OCI-LY7 (cell line): ENCODE data around the gene CFAP90. TPM values are rescaled to one million over a fixed set of nuclear protein-coding genes. Genes with fewer than 3 reads are reported as not detected.

Experiments used
- BruUV-seq: library from RNA; stranded (reverse); fragments of 400-500 nt; replicated peaks from 2 replicates; lab custom pipeline; 2021; lab: Mats Ljungman, UMichigan
- CTCF ChIA-PET: fragments of 300-600 bp; sonication (Branson Sonifier 250); formaldehyde crosslinking; loops from one replicate; lab custom pipeline; 2022; ENCODE audit warnings: antibody characterized with exemption; ENCODE audit not compliant: unreplicated experiment; lab: Charles Lee
- POLR2A ChIA-PET: fragments of 300-600 bp; sonication (Branson Sonifier 250); formaldehyde crosslinking; loops from one replicate; lab custom pipeline; 2022; ENCODE audit warnings: antibody characterized with exemption; lab: Charles Lee
- DNase-seq: peaks from one replicate; pipeline ENCODE4 v3.0.0-alpha.2; 2015; ENCODE audit warnings: low spot score
- H2AFZ ChIP-seq: fragments of 200-600 bp; sonication (generic), shearing (Covaris generic); 2 replicates; pipeline ENCODE4 v1.6.1; 2014; ENCODE audit warnings: mild to moderate bottlenecking, antibody characterized with exemption, low read length, moderate library complexity
- H3K27ac ChIP-seq: fragments of 200-600 bp; sonication (generic); 2 replicates; pipeline ENCODE4 v1.5.1; 2014; ENCODE audit warnings: mixed run types, low read depth, mild to moderate bottlenecking, moderate library complexity, low read length, inconsistent platforms; ENCODE audit not compliant: poor library complexity, severe bottlenecking
- H3K36me3 ChIP-seq: fragments of 200-600 bp; sonication (generic); 2 replicates; pipeline ENCODE4 v1.6.1; 2014; ENCODE audit warnings: mild to moderate bottlenecking, antibody characterized with exemption, low read length, moderate library complexity, mixed read lengths; ENCODE audit not compliant: insufficient read depth
- H3K4me1 ChIP-seq: fragments of 200-600 bp; sonication (generic); 2 replicates; pipeline ENCODE4 v1.5.1; 2014; ENCODE audit warnings: mild to moderate bottlenecking, low read length; ENCODE audit not compliant: insufficient read depth, poor library complexity, severe bottlenecking
- H3K4me2 ChIP-seq: fragments of 200-600 bp; sonication (generic); 2 replicates; pipeline ENCODE4 v1.6.1; 2014; ENCODE audit warnings: mild to moderate bottlenecking, low read length
- H3K4me3 ChIP-seq: fragments of 200-600 bp; sonication (generic); 2 replicates; pipeline ENCODE4 v1.5.1; 2014; ENCODE audit warnings: mild to moderate bottlenecking, low read depth, low read length; ENCODE audit not compliant: poor library complexity, severe bottlenecking
- H3K79me2 ChIP-seq: fragments of 200-600 bp; sonication (generic); 2 replicates; pipeline ENCODE4 v1.6.1; 2016; ENCODE audit warnings: low read depth, mild to moderate bottlenecking, low read length, moderate library complexity, mixed read lengths; ENCODE audit not compliant: insufficient read depth
- H3K9me2 ChIP-seq: fragments of 200-600 bp; sonication (generic); 2 replicates; pipeline ENCODE4 v1.6.1; 2016; ENCODE audit warnings: mild to moderate bottlenecking, low read length, mixed read lengths; ENCODE audit not compliant: insufficient read depth
- H3K9me3 ChIP-seq: fragments of 200-600 bp; sonication (generic); 2 replicates; pipeline ENCODE4 v1.6.1; 2014; ENCODE audit warnings: mild to moderate bottlenecking, mixed run types, low read length, mixed read lengths
- H4K20me1 ChIP-seq: fragments of 200-600 bp; sonication (generic); 2 replicates; pipeline ENCODE4 v1.6.1; 2014; ENCODE audit warnings: mild to moderate bottlenecking, antibody characterized with exemption, low read length, moderate library complexity, mixed read lengths; ENCODE audit not compliant: insufficient read depth
- EZH2phosphoT487 ChIP-seq: fragments of 200-600 bp; sonication (generic); IDR thresholded peaks from 2 replicates; pipeline ENCODE4 v1.6.1; 2018; ENCODE audit warnings: low read depth, borderline replicate concordance, mild to moderate bottlenecking, mixed run types, antibody characterized with exemption, low read length, moderate library complexity, mixed read lengths
- intact Hi-C: fragments of 100-400 bp; cut with micrococcal nuclease; formaldehyde crosslinking; loops from one replicate; pipeline ENCODE4 v1.10.0; 2022; ENCODE audit not compliant: unreplicated experiment
- total RNA-seq, 2 experiments: library from RNA; depleted of rRNA in 1 of 2; stranded (reverse); fragments of >200 nt in 1 of 2; shearing (Covaris generic) in 1 of 2; gene quantifications; 2 replicates each; pipeline ENCODE4 v1.2.3, GENCODE V29; 2014 to 2022
- TF ChIP-seq, protein P1 (sequence below): fragments of 200-600 bp; sonication (generic); conservative IDR thresholded peaks from 2 replicates; pipeline ENCODE4 v1.5.1; 2014; ENCODE audit warnings: mild to moderate bottlenecking, antibody characterized with exemption, low read length, moderate library complexity, mixed read lengths

Gene CFAP90
- total RNA-seq, 2 experiments from 2014 or later, result not detected

DNA sequence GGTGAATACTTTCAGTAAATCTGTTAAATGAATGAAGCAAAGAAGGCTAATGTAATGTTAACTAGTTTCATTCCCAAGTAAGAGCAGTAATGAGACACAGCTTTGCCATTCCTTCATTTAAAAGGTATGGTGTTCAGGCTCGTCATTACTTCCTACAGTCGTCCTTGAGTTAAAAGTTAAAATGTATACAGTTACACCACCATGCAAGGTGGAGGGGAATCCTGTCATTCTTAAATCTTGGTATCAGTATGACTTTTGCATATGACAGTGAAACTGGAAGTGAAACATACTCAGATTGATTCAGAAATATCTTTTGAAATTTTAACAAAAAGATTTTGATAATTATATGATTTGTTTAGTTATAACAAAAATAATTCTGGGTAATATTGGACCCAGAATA lies 43.9 kb upstream of the CFAP90 start:
- ChIA-PET POLR2A (interaction anchor here (1.0 kb wide), 1 partner anchor 21 kb away, joined by 3 read pairs; no protein-coding TSS in a partner anchor), CTCF (no interaction called here)
- Histone ChIP-seq H3K36me3 (peaks cover 99% of the 10 kb centered on the region), H4K20me1 (peaks cover 12% of the 10 kb centered on the region; the same call in 1 of the 2 replicates), H2AFZ (no peak overlapping the region), H3K4me1 (no peaks in the 10 kb centered on the region), H3K9me3 (no peaks in the 10 kb centered on the region), H3K79me2 (no peaks in the 10 kb centered on the region), H3K4me2 (no peak overlapping the region), H3K4me3 (no peak overlapping the region), H3K9me2 (no peaks in the 10 kb centered on the region), H3K27ac (no peak overlapping the region)
- no peak for DNase-seq
- intact Hi-C loops, result no loop called here
- BruUV-seq, result no TSS peak
- no peak for TF ChIP-seq EZH2phosphoT487
- TF ChIP-seq, protein P1, sequence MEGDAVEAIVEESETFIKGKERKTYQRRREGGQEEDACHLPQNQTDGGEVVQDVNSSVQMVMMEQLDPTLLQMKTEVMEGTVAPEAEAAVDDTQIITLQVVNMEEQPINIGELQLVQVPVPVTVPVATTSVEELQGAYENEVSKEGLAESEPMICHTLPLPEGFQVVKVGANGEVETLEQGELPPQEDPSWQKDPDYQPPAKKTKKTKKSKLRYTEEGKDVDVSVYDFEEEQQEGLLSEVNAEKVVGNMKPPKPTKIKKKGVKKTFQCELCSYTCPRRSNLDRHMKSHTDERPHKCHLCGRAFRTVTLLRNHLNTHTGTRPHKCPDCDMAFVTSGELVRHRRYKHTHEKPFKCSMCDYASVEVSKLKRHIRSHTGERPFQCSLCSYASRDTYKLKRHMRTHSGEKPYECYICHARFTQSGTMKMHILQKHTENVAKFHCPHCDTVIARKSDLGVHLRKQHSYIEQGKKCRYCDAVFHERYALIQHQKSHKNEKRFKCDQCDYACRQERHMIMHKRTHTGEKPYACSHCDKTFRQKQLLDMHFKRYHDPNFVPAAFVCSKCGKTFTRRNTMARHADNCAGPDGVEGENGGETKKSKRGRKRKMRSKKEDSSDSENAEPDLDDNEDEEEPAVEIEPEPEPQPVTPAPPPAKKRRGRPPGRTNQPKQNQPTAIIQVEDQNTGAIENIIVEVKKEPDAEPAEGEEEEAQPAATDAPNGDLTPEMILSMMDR, result no peak

DNA sequence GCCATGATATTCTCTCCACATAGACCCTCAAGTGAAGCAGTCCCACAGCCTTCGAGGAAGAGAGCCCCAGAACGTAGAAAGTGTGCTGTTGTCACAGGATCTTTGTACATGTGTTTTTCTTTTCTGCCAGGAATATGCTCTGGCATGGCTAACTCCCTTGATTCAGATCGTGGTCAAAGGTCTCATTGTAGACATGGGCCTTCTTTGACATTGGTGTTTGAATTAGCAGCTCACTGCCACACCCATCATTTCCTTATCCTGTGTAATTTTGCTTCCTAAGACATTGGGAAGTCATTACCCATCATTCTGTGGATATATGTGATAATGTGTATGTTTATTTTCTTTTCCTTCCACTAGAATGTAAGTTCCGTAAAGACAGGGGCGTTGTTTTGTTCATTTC lies 43.5 kb upstream of the CFAP90 start:
- DNase-seq, result no peak
- Histone ChIP-seq H3K9me3 (no peaks in the 10 kb centered on the region), H3K4me2 (no peak overlapping the region), H4K20me1 (peaks cover 12% of the 10 kb centered on the region; the same call in 1 of the 2 replicates), H3K4me3 (no peak overlapping the region), H3K9me2 (no peaks in the 10 kb centered on the region), H3K4me1 (no peaks in the 10 kb centered on the region), H3K27ac (no peak overlapping the region), H3K36me3 (peaks cover 99% of the 10 kb centered on the region), H2AFZ (no peak overlapping the region), H3K79me2 (no peaks in the 10 kb centered on the region)
- ChIA-PET POLR2A (interaction anchor here (1.0 kb wide), 1 partner anchor 21 kb away, joined by 3 read pairs; no protein-coding TSS in a partner anchor), CTCF (no interaction called here)
- intact Hi-C loops, result no loop called here
- BruUV-seq, result no TSS peak
- TF ChIP-seq, protein P1, result no peak
- no peak for TF ChIP-seq EZH2phosphoT487

DNA sequence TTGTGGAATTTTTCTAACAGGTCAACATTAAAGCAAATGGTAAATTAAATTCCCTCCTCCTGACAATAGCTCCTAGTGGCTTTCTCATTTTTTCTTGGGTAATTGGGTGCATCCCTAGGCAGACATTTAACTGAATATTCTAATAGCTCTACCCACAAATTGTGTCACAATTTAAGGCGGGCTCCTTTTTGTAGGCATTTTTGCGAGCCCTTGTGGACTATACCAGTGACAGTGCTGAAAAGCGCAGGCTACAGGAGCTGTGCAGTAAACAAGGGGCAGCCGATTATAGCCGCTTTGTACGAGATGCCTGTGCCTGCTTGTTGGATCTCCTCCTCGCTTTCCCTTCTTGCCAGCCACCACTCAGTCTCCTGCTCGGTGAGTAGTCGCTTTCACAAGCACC lies 38.0 kb upstream of the CFAP90 start:
- Histone ChIP-seq H3K9me3 (no peaks in the 10 kb centered on the region), H3K36me3 (peaks cover 93% of the 10 kb centered on the region), H4K20me1 (peaks cover 7% of the 10 kb centered on the region), H3K79me2 (peaks cover 5% of the 10 kb centered on the region; the same call in 1 of the 2 replicates), H3K9me2 (no peaks in the 10 kb centered on the region), H3K27ac (no peak overlapping the region), H2AFZ (no peak overlapping the region), H3K4me1 (no peaks in the 10 kb centered on the region), H3K4me2 (no peak overlapping the region), H3K4me3 (no peak overlapping the region)
- no TSS peak for BruUV-seq
- intact Hi-C loops, result no loop called here
- ChIA-PET CTCF (no interaction called here), POLR2A (interaction anchor here (1.1 to 1.5 kb wide), 3 partner anchors 12 to 20 kb away, joined by 3 to 6 read pairs (median 4); partner anchors contain the start of genes FASTKD3 and MTRR)
- no peak for DNase-seq
- TF ChIP-seq, protein P1, result no peak
- TF ChIP-seq EZH2phosphoT487, result no peak
